B cell (primary cell): ENCODE measurements around the gene KBTBD13. TPM values are rescaled to one million over a fixed set of nuclear protein-coding genes. Genes with fewer than 3 reads are reported as not detected.

Source experiments
- ATAC-seq: fragments of 200-7000 bp; cut with Tn5 transposase; one replicate; pipeline ENCODE4 v1.10.0; 2021; ENCODE audit warnings: low read depth, mild to moderate bottlenecking, moderate number of reproducible peaks, moderate library complexity
- CTCF ChIA-PET: fragments of 350-600 bp; sonication (Branson Sonifier 250); formaldehyde crosslinking; loops from one replicate; lab custom pipeline; 2021; ENCODE audit warnings: antibody characterized with exemption, inconsistent platforms; lab: Charles Lee
- POLR2A ChIA-PET: fragments of 350-600 bp; sonication (Branson Sonifier 250); formaldehyde crosslinking; loops from one replicate; lab custom pipeline; 2021; ENCODE audit warnings: antibody characterized with exemption; lab: Charles Lee
- DNase-seq: peaks from one replicate; pipeline ENCODE4 v3.0.0; 2013
- H2AFZ ChIP-seq: 2 replicates; pipeline ENCODE4 v1.6.1; 2012; ENCODE audit warnings: mild to moderate bottlenecking, low read depth, low read length; ENCODE audit not compliant: insufficient read depth, poor library complexity, severe bottlenecking
- H3K27ac ChIP-seq, 2 donors: 1 replicate in 1 of 2; 2 replicates in 1 of 2; pipeline ENCODE4 v1.5.1; 2012 to 2013; ENCODE audit warnings: low read length in 2 of 2, mild to moderate bottlenecking in 2 of 2, moderate library complexity in 1 of 2
- H3K27me3 ChIP-seq, 4 experiments: fragments of 200-600 bp in 1 of 4; sonication (generic) in 1 of 4; replicated peaks in 1 of 4; 1 replicate in 2 of 4; 2 replicates in 2 of 4; pipeline versions ENCODE4 v1.6.1 to v1.7.0; 2013 to 2016; ENCODE audit warnings: low read length in 3 of 4, mild to moderate bottlenecking in 2 of 4, mixed read lengths in 1 of 4, moderate library complexity in 1 of 4; ENCODE audit not compliant: insufficient read depth in 4 of 4, control insufficient read depth in 3 of 4; ENCODE audit errors: control extremely low read depth in 1 of 4
- H3K36me3 ChIP-seq, 2 experiments: replicated peaks in 1 of 2; 1 replicate in 1 of 2; 2 replicates in 1 of 2; pipeline versions ENCODE4 v1.6.1 to v1.7.1; 2013; ENCODE audit warnings: low read length in 1 of 2; ENCODE audit not compliant: insufficient read depth in 2 of 2, control insufficient read depth in 1 of 2; ENCODE audit errors: control extremely low read depth in 1 of 2, extremely low read depth in 1 of 2
- H3K4me1 ChIP-seq, 2 donors: fragments of 200-600 bp in 1 of 2; sonication (generic) in 1 of 2; 1 replicate in 1 of 2; 2 replicates in 1 of 2; pipeline versions ENCODE4 v1.5.1 to v1.6.1; 2013 to 2017; ENCODE audit warnings: low read length in 2 of 2; ENCODE audit not compliant: control insufficient read depth in 2 of 2, insufficient read depth in 2 of 2
- H3K4me2 ChIP-seq: replicated peaks from 2 replicates; pipeline ENCODE3; 2012; ENCODE audit warnings: mild to moderate bottlenecking, low read depth, low read length; ENCODE audit not compliant: poor library complexity, severe bottlenecking
- H3K4me3 ChIP-seq, 5 experiments: fragments of 200-600 bp in 1 of 5; sonication (generic) in 1 of 5; 1 replicate in 3 of 5; 2 replicates in 2 of 5; pipeline versions ENCODE4 v1.5.1 to v1.7.0; 2011 to 2016; ENCODE audit warnings: low read length in 4 of 5, mild to moderate bottlenecking in 4 of 5, low read depth in 2 of 5, control low read depth in 1 of 5, moderate library complexity in 1 of 5; ENCODE audit not compliant: insufficient read depth in 1 of 5; ENCODE audit errors: control extremely low read depth in 1 of 5, extremely low read depth in 1 of 5
- H3K79me2 ChIP-seq: fragments of 200-600 bp; sonication (generic); one replicate; pipeline ENCODE4 v1.6.0; 2016; ENCODE audit warnings: low read length; ENCODE audit not compliant: control insufficient read depth, insufficient read depth
- H3K9ac ChIP-seq: fragments of 200-600 bp; sonication (generic); 2 replicates; pipeline ENCODE4 v1.6.1; 2017; ENCODE audit warnings: mild to moderate bottlenecking, low read length, moderate library complexity
- H3K9me3 ChIP-seq, 3 donors: one replicate each; pipeline versions ENCODE4 v1.6.1 to v1.7.1; 2013; ENCODE audit warnings: low read length in 2 of 3; ENCODE audit not compliant: control insufficient read depth in 2 of 3, insufficient read depth in 1 of 3; ENCODE audit errors: control extremely low read depth in 1 of 3
- H4K20me1 ChIP-seq: 2 replicates; pipeline ENCODE4 v1.6.0; 2012; ENCODE audit warnings: mild to moderate bottlenecking, low read length; ENCODE audit not compliant: insufficient read depth, control insufficient read depth, poor library complexity, severe bottlenecking
- H3K27ac Mint-ChIP-seq: one replicate; pipeline ENCODE4 v1.8.0; 2021; ENCODE audit warnings: mixed read lengths
- H3K27me3 Mint-ChIP-seq: one replicate; pipeline ENCODE4 v1.8.0; 2021; ENCODE audit warnings: mixed read lengths
- H3K4me1 Mint-ChIP-seq: one replicate; pipeline ENCODE4 v1.8.0; 2021; ENCODE audit warnings: mixed read lengths
- H3K4me3 Mint-ChIP-seq: one replicate; pipeline ENCODE4 v1.8.0; 2021; ENCODE audit warnings: mixed read lengths
- H3K9me3 Mint-ChIP-seq: one replicate; pipeline ENCODE4 v1.8.0; 2022; ENCODE audit warnings: mixed read lengths; ENCODE audit not compliant: insufficient read depth
- CTCF ChIP-seq: fragments of 200-600 bp; IDR thresholded peaks from one replicate; pipeline ENCODE4 v1.8.0; 2022; ENCODE audit warnings: antibody characterized with exemption, mild to moderate bottlenecking
- EZH2 ChIP-seq: IDR thresholded peaks from 2 replicates; pipeline ENCODE4 v1.6.1; 2012; ENCODE audit warnings: borderline replicate concordance, low read depth, mild to moderate bottlenecking, moderate library complexity, low read length; ENCODE audit not compliant: insufficient read depth, poor library complexity, severe bottlenecking
- WGBS: methylation state at CpG from one replicate; pipeline ENCODE4 v1.1.5; 2013; ENCODE audit warnings: missing lambda C conversion rate; ENCODE audit not compliant: insufficient coverage; 5-methylcytosine and 5-hydroxymethylcytosine counted together
- intact Hi-C: fragments of 100-400 bp; cut with micrococcal nuclease; formaldehyde crosslinking; loops from one replicate; pipeline ENCODE4 v1.10.0; 2022
- polyA plus RNA-seq: library from polyadenylated mRNA; depleted of rRNA; stranded (reverse); fragments of >200 nt; gene quantifications from 2 replicates; pipeline ENCODE4 v1.2.3, GENCODE V29; 2012
- total RNA-seq, 2 donors: library from RNA; stranded (reverse); fragments of 120-200 nt in 1 of 2; gene quantifications; 1 replicate in 1 of 2; 2 replicates in 1 of 2; pipeline versions ENCODE4 v1.2.3 to v1.2.4, GENCODE V29; 2013 to 2022

Gene KBTBD13
- total and polyA plus RNA-seq, 2 donors (not counting 1 experiment from before 2014, with no cell fraction given), result not detected

- ChIA-PET POLR2A (no interaction called here), CTCF (no interaction called here)
- intact Hi-C loops, result no loop called here
- no peaks in the 10 kb centered on the region for H3K9me3 ChIP-seq
- peak within 1 kb of the TSS; percentile 39 for H3K4me2 ChIP-seq
- H3K27me3 ChIP-seq, result peaks cover 0 to 26% (median 8%) of the 10 kb centered on the region in 4 experiments
- no peak within 1 kb of the TSS for H3K27ac ChIP-seq
- Mint-ChIP-seq H3K9me3 (no peaks in the 10 kb centered on the region), H3K27me3 (peaks cover 36% of the 10 kb centered on the region), H3K4me1 (peaks cover 7% of the 10 kb centered on the region), H3K27ac (no peak within 1 kb of the TSS), H3K4me3 (peak within 1 kb of the TSS; percentile 42)
- DNase-seq (no peak), ATAC-seq (no peak)
- peak within 1 kb of the TSS in 1 of 5 experiments; percentile 3 for H3K4me3 ChIP-seq
- no peak for TF ChIP-seq CTCF
- no peak within 1 kb of the TSS for H3K9ac ChIP-seq
- WGBS, result 13% methylated on average over 58 of the region's 66 CpGs
- H3K4me1 ChIP-seq, result peaks cover 3 to 4% of the 10 kb centered on the region in 2 donors
- no peaks in the 10 kb centered on the region for H4K20me1 ChIP-seq
- no peaks in the 10 kb centered on the region for H3K36me3 ChIP-seq
- no peaks in the 10 kb centered on the region for H3K79me2 ChIP-seq
- H2AFZ ChIP-seq, result no peak within 1 kb of the TSS
Measured at GRCh38 chr15:65067645-65068402, 8.7 kb upstream of the KBTBD13 start, which contains the start of gene RASL12. TSS of gene RASL12 (minus strand) at chr15:65067991. CDS start at chr15:65067835, 156 bp downstream.

DNA sequence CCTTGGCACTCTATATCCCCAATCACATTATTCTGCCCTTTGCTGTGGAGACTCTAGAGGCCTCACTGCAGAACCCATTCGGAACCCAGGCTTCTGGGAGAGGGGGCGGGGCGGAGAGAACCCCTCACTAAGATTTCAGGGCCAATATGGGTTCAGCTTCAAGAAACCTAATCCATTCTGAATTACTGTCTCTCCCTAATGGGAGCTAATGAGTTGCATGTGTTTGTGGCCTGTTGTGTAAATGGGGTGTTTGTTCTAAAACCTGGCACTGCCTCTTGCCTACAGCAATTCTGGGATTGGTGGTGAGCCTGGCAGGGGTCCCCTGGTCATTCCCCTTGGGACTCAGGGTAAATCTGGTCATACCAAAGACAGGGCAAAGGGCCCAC, 8.2 kb upstream of the KBTBD13 start:
- Histone ChIP-seq H3K27ac (no peak overlapping the region), H3K36me3 (no peaks in the 10 kb centered on the region), H3K9me3 (no peaks in the 10 kb centered on the region), H3K4me3 (no peak overlapping the region), H3K4me1 (peaks cover 3 to 4% of the 10 kb centered on the region in 2 donors), H3K9ac (no peak overlapping the region), H3K27me3 (peaks cover 0 to 26% (median 8%) of the 10 kb centered on the region in 4 experiments), H3K4me2 (no peak overlapping the region), H2AFZ (no peak overlapping the region), H3K79me2 (no peaks in the 10 kb centered on the region), H4K20me1 (no peaks in the 10 kb centered on the region)
- POLR2A ChIA-PET, result no interaction called here
- ATAC-seq (no peak), DNase-seq (no peak)
- Mint-ChIP-seq H3K27me3 (peaks cover 32% of the 10 kb centered on the region), H3K27ac (no peak overlapping the region), H3K4me1 (peaks cover 7% of the 10 kb centered on the region), H3K4me3 (peak overlapping the region; percentile 40), H3K9me3 (no peaks in the 10 kb centered on the region)
- CTCF ChIA-PET, result interaction anchor here (1.1 kb wide), 1 partner anchor 37 kb away, joined by 3 read pairs; no protein-coding TSS in a partner anchor
- TF ChIP-seq EZH2 (no peak), CTCF (no peak)
- WGBS, result 100% methylated on average over 1 of the region's 3 CpGs
- intact Hi-C loops, result no loop called here
